ENCODE measurements around the gene OCEL1.

Gene OCEL1

GRCh38 chr19:17240826-17241399, 14.9 kb downstream of the OCEL1 start:
- DNase-seq, result no peak

- DNase-seq, result no peak
Measured at GRCh38 chr19:17242431-17243208, 16.6 kb downstream of the OCEL1 start.

GRCh38 chr19:17243211-17243829, 17.3 kb downstream of the OCEL1 start:
- no peak for DNase-seq

DNA sequence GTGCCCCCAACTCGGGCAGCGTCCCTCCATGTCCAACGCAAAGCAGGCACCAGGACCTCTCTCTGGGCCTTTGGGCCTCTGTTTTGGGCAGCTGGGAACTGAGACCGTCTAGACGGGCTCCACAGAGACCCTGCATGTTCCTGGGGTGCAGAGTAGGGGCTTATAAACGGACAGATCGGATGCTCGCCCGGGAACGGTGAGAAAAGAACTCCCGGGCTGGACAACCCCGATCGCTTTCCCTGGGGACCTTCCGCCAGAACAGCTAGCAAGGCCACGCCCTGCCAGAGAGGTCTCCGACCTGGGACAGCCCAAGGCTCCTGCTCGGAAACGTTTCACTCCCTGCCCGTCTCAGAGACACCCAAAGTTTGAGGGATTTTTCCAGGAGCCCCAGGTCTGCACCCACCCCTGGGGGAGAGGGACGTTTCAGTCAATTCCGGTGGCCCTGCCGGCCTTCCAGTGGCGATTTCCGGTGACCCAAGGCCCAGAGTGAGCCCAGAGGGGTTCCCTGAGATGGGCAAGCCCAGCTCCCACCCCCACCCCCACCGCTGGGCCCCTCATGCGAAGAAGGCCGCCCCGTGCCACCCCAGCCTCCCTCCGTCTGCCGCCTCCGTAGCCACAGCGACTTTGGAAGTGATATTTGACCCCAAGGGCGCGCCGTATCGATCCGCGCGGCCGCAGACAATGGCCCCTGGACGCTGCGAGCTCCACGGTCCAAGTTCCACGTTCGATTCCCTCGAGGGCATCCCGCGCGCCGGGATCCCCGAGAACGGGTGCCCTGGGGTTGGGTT, 18.0 kb downstream of the OCEL1 start:
- no peak for DNase-seq

DNA sequence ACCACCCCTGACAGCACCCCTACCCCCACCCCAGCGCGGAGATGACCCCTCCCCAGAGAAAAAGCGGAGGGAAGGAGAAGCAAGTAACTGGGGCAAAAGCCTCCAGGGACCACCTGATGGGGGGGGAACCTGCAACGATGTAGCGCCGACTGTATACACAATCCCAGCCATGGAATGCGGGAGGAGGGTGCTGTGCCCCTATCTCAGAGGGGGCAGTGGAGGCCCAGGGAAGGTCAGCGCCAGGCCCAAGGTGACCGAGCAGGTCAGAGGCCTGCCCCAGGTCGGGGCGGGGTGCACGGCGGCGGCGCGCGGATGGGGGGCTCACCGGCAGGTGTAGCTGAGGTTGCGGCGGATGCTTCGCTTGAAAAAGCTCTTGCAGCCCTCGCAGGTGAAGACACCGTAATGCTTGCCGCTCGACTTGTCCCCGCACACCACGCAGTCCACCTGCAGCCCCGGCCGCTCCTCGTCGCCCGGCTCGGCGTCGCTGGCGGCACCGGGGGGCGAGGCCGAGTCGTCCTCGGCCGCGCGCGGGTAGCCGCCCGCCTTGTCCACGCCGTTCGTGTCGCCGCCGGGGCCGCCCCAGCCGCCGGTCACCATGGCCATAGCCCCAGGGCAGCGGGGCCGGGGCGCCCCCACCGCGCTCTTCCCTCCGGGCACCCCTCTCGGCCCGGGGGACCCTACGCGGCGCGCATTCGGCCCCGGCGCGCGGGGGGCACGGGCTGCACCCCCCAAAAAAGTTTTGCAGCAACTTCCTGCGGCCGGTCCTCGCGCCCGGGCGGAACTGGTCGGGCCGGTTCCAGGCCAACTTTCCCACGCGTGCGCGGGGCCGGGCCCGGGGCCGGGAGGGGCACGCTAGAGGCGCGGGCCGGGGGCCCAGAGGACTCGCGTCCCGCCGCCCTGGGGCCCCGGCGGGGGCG, 18.9 kb downstream of the OCEL1 start:
- DNase-seq, result no peak

- no peak for DNase-seq
Measured at GRCh38 chr19:17245535-17245984, 19.5 kb downstream of the OCEL1 start, which contains the start of gene NR2F6. Gene NR2F6, minus strand, starts transcription at chr19:17245919. Its CDS starts 699 bp downstream, at chr19:17245220.

DNA sequence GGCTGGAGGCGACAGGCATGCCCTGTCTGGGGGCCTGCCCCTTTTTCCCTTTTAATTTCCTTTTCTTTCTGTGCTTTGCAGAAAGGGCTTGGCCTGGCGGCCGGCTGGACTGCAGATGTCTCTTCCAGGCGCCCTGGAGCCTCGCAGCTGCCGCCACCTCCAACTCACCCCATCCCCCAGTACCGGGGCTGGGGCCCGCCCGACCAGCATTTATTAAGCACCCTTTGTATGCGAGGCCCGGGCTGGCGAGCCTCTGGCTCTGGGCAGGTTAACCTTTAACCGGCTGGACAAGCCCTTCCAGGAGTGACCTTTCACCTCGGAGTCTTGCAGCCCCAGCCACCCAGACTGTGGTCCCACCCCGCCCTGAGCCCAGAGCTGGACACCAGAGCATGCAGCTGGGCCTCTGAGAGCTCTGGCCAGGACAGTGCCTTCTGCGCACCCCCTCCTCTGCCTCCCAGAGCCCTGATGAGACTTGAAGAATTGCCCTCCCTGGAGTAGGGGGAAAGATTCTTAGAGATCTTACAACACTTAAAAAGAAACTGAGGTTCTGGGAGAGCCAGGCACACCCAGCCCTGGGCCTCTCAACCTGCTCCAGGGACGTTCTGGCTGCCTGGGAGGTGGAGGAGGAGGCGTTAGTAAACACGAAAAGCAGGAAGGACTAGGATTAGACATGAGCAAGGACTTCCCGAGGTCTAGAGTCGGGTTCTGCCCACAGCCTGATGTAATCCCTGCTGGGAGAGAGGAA, 20.8 kb downstream of the OCEL1 start:
- no peak for DNase-seq

DNA sequence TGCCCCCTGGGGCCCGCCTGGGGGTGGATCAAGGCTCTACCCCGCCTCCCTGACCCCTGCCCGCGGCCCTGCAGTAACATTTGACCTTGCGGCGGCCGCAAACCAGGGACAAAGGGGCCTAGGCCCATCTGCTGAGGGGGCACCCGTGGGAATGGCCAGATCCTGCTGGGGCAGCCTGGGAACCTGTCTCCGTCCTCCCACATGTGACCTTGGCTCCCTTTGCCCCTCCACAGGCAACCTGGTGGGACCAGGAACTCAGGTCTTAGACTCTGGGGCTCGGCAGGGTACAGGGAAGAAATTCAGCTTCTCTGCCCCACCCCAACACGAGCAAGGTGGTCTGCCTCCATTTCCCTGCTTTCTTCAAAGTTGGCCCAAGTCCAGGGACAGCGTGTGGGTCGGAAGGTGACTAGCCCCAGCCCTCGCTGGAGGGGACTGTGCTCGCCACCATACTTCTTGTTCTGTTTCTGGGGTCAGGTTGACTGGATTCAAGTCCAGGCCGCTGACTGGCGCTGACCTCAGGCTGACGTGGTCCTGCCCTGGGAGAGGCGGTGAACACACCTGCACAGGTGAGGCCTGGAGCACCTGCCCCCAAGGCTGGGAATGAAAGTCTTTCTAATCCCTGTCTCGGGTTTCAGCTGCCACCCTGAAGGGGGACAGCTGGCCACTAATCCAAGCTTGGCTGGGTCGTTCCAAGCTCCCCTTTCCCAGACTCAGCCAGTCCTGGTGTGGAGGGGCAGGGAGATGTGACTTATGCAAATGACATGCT, 22.2 kb downstream of the OCEL1 start:
- DNase-seq, result no peak

DNA sequence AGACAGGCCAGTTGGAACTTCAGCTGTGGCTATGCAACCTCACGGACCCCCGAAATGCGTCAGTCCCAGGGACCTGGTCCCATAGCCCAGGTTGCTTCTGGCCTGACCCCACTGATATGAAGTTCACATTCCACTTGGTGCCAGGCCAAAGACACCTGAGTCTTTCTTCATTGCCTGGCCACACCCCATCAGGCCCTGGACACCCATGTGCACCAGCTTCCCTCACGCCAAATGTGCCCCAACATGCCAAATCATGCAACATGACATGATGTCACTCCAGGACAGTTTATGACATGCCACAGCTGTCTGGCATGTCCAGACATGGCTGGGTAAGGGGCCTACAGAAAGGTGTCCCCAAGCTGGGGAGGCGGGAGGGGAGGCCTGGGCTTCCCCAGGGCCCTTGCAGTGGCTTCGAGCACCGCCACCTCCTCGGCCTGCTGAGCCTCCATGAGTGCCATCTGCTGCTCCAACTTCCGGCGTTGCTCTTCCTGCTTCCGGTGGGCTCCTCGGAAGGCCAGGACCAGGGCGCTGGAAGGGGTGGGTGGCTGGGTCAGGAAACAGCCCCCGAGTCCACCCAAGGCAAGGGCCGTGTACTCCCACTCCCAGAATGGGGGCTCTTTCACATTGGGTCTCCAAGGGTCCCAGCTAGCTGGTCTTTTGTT, 24.0 kb downstream of the OCEL1 start:
- DNase-seq, result no peak

GRCh38 chr19:17254636-17255035, 28.6 kb downstream of the OCEL1 start:
- no peak for DNase-seq

GRCh38 chr19:17255150-17255621, 29.2 kb downstream of the OCEL1 start:
- no peak for DNase-seq

DNA sequence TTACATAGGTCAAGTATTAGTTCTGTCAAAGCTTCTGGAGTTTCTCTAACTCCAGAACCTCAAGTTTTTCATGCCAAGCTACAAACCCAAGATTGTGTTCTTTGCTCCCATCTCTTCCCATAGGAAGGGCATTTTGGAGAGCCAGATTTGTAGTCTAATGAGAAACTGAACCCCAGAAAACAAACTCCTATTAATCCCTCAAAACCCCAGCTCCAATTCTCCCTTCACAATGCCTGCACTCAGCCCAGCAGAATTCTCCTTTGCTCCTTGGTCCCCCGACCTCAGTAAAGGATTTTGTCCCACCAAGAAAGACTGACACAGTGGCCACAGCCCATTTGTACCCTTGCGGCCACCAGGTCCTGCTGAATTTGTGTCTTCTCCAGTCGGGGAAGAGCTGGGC, 30.1 kb downstream of the OCEL1 start:
- no peak for DNase-seq

- no peak for DNase-seq
Measured at GRCh38 chr19:17259118-17259780, 33.2 kb downstream of the OCEL1 start.

GRCh38 chr19:17259934-17260333, 33.9 kb downstream of the OCEL1 start:
- no peak for DNase-seq

DNA sequence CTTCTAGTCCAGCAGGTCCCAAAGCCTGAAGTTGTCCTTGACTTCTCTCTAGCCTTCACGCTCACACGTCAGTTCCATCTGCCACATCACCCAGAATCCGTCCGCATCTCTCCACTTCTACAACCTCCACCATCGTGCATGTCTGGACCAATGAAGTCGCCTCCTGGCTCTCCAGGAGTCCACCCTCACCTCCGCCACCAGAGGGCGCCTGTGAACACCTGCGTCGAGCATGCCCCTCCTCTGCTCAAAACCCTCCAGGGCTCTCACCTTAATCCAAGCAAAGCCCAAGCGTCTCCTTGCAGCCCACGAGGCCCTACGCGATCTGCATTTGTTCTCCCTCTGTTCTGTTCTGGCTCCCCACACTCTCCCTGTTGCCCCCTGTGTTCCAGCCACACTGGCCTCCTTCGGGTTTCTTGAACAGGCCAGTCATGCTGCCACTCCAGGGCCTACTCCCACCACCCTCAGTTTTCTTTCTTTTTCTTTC, 34.9 kb downstream of the OCEL1 start:
- DNase-seq, result peak; percentile 95

GRCh38 chr19:17262557-17262956, 36.5 kb downstream of the OCEL1 start:
- no peak for DNase-seq

DNA sequence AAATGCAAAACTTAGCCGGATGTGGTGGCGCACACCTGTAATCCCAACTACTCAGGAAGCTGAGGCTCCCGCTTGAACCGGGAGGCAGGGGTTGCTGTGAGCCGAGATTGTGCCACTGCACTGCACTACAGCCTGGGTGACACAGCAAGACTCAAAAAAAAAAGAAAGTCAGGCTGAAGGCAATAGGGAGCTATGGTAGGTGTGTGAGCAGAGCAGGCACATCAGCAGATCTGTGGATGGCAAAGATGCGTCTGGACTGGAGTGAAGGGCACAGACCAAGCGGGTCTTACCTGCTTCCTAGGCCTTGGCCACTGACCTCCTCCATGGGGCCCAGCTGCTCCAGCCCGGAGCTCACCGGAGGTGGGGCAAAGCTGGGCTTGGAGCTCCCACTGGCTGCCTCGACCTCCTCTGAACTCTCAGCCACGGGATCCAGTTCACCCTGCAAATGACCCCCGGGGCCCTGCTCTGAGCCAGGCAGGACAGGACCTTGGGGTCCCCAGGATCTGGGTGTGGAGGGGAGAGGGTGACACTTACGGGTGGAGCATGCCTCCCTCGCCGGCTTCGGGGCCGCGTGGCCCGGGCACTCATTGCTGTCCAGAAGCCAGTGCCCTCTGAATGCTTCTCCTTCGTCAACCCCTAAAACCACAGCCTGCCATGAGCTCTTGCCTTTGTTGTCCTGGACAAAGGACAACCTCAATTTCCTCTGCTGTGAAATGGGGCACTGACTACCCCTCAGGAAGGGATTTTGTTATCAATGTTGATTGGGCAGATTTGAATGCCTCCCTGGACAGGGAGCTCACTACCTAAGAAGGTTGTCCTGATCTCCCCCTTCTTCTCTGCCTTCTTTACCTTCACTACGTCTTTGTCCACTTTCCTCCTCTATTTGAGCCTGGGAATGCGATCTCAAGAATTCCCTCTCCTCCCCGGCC, 38.0 kb downstream of the OCEL1 start:
- no peak for DNase-seq

DNA sequence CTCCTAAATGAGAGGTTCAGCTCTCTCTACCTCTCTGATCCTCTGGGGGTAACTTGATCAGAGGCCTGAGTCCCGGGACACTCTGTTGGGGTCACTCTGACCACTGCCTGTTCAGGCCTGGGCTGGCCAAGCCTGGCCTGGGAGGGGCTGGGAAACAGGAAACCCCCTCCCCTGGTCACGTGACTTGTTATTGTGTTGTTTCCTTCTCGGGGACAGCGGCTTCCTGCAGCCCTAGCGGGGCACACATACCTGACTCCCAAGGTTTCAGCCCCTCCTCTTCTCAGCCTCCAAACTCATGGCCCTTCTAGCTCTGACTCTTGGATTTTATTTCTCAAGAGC, 38.6 kb downstream of the OCEL1 start, which contains the start of gene USHBP1:
TSS of gene USHBP1 (minus strand) at position 105 of the 339 bp plus-strand sequence. CDS start 446 bp downstream, outside the sequence.
- no peak for DNase-seq
